H1 (cell line): ENCODE measurements around the gene ST6GALNAC3. TPM values are rescaled to one million over a fixed set of nuclear protein-coding genes. Genes with fewer than 3 reads are reported as not detected.

Experiments
- CTCF ChIA-PET: fragments of 300-600 bp; sonication (Branson Sonifier 250); formaldehyde crosslinking; loops from one replicate; lab custom pipeline; 2021; ENCODE audit not compliant: partially characterized antibody; lab: Charles Lee
- POLR2A ChIA-PET: fragments of 300-600 bp; sonication (Branson Sonifier 250); formaldehyde crosslinking; loops from one replicate; lab custom pipeline; 2021; ENCODE audit warnings: inconsistent platforms; ENCODE audit not compliant: partially characterized antibody; lab: Charles Lee
- DNase-seq, 2 experiments: peaks; one replicate each; pipeline versions ENCODE4 v3.0.0 to v3.0.0-alpha.2; 2010 to 2022; ENCODE audit warnings: low spot score in 2 of 2, low read depth in 1 of 2, mixed read lengths in 1 of 2
- FAIRE-seq: peaks from 2 replicates; lab custom pipeline; 2011; peaks lifted over from hg19 to GRCh38; lab: Jason Lieb, UNC
- H2AFZ ChIP-seq: 2 replicates; pipeline ENCODE4 v1.8.1; 2012; ENCODE audit warnings: low read length, inconsistent platforms
- H2AK5ac ChIP-seq: 2 replicates; pipeline ENCODE4 v1.6.1; 2013; ENCODE audit warnings: low read depth, low read length
- H2BK120ac ChIP-seq: replicated peaks from 2 replicates; pipeline ENCODE3; 2013; ENCODE audit warnings: low read depth, low read length, inconsistent platforms
- H2BK12ac ChIP-seq: 2 replicates; pipeline ENCODE4 v1.6.1; 2013; ENCODE audit warnings: low read depth, low read length
- H2BK15ac ChIP-seq: 2 replicates; pipeline ENCODE4 v1.6.1; 2013; ENCODE audit warnings: low read length
- H2BK20ac ChIP-seq: 2 replicates; pipeline ENCODE4 v1.6.1; 2013; ENCODE audit warnings: low read length
- H2BK5ac ChIP-seq: 2 replicates; pipeline ENCODE4 v1.6.1; 2013; ENCODE audit warnings: low read depth, low read length
- H3K14ac ChIP-seq: 2 replicates; pipeline ENCODE4 v1.6.1; 2013; ENCODE audit warnings: inconsistent platforms; ENCODE audit not compliant: insufficient read length
- H3K18ac ChIP-seq: 2 replicates; pipeline ENCODE4 v1.6.1; 2013; ENCODE audit warnings: low read length; ENCODE audit errors: extremely low read depth
- H3K23ac ChIP-seq: 2 replicates; pipeline ENCODE4 v1.6.1; 2013; ENCODE audit warnings: inconsistent platforms; ENCODE audit not compliant: insufficient read length
- H3K23me2 ChIP-seq: 2 replicates; pipeline ENCODE4 v1.6.1; 2013; ENCODE audit warnings: low read depth, low read length
- H3K27ac ChIP-seq: 2 replicates; pipeline ENCODE4 v1.6.1; 2011; ENCODE audit warnings: low read depth, low read length, inconsistent platforms
- H3K27me3 ChIP-seq, 4 experiments: replicated peaks in 1 of 4; 1 replicate in 1 of 4; 2 replicates in 3 of 4; pipeline versions ENCODE4 v1.6.1 to v1.8.1; 2011 to 2013; ENCODE audit warnings: low read length in 3 of 4, mild to moderate bottlenecking in 3 of 4, inconsistent platforms in 2 of 4, mixed read lengths in 2 of 4, moderate library complexity in 1 of 4; ENCODE audit not compliant: control insufficient read depth in 3 of 4, insufficient read depth in 3 of 4; ENCODE audit errors: extremely low read depth in 1 of 4
- H3K36me3 ChIP-seq, 4 experiments: 2 replicates each; pipeline versions ENCODE4 v1.6.1 to v1.8.1; 2011 to 2013; ENCODE audit warnings: mild to moderate bottlenecking in 4 of 4, low read length in 3 of 4, moderate library complexity in 2 of 4, control low read depth in 1 of 4, inconsistent platforms in 1 of 4; ENCODE audit not compliant: insufficient read depth in 4 of 4, control insufficient read depth in 2 of 4
- H3K4ac ChIP-seq: replicated peaks from 2 replicates; pipeline ENCODE3; 2013; ENCODE audit warnings: low read length, low read depth, mixed read lengths, inconsistent platforms; ENCODE audit not compliant: insufficient read length
- H3K4me1 ChIP-seq, 4 experiments: replicated peaks in 1 of 4; 1 replicate in 1 of 4; 2 replicates in 3 of 4; pipeline versions ENCODE4 v1.6.1 to v1.8.1; 2011 to 2013; ENCODE audit warnings: low read length in 3 of 4, inconsistent platforms in 2 of 4, mixed read lengths in 1 of 4; ENCODE audit not compliant: insufficient read depth in 4 of 4, control insufficient read depth in 3 of 4
- H3K4me2 ChIP-seq, 2 experiments: 2 replicates each; pipeline versions ENCODE4 v1.6.1 to v1.8.1; 2011 to 2013; ENCODE audit warnings: low read depth in 2 of 2, low read length in 2 of 2, control low read depth in 1 of 2, inconsistent platforms in 1 of 2, mild to moderate bottlenecking in 1 of 2; ENCODE audit not compliant: insufficient read depth in 1 of 2
- H3K4me3 ChIP-seq, 4 experiments: fragments of 200-600, 300-600 bp in 1 of 4; sonication (generic), shearing (Covaris generic), sonication (Bioruptor Twin) in 1 of 4; 2 replicates each; pipeline versions ENCODE4 v1.5.1 to v1.8.1; 2011 to 2016; ENCODE audit warnings: low read length in 4 of 4, low read depth in 3 of 4, control low read depth in 2 of 4, inconsistent platforms in 2 of 4, mild to moderate bottlenecking in 2 of 4, mixed read lengths in 1 of 4, moderate library complexity in 1 of 4; ENCODE audit not compliant: insufficient read depth in 2 of 4; ENCODE audit errors: extremely low read depth in 1 of 4
- H3K56ac ChIP-seq: replicated peaks from 2 replicates; pipeline ENCODE3; 2013; ENCODE audit warnings: low read depth, mild to moderate bottlenecking, mixed read lengths, low read length, inconsistent platforms; ENCODE audit not compliant: insufficient read length
- H3K79me1 ChIP-seq: 2 replicates; pipeline ENCODE4 v1.6.1; 2013; ENCODE audit warnings: low read depth, low read length, control low read depth
- H3K79me2 ChIP-seq, 2 experiments: 2 replicates each; pipeline versions ENCODE4 v1.6.1 to v1.8.1; 2012 to 2013; ENCODE audit warnings: low read length in 2 of 2, mild to moderate bottlenecking in 2 of 2, inconsistent platforms in 1 of 2; ENCODE audit not compliant: insufficient read depth in 2 of 2, control insufficient read depth in 1 of 2
- H3K9ac ChIP-seq, 4 experiments: replicated peaks in 1 of 4; 1 replicate in 1 of 4; 2 replicates in 3 of 4; pipeline versions ENCODE4 v1.6.1 to v1.8.1; 2011 to 2013; ENCODE audit warnings: low read depth in 3 of 4, low read length in 3 of 4, control low read depth in 2 of 4, mild to moderate bottlenecking in 2 of 4, moderate library complexity in 2 of 4, inconsistent platforms in 1 of 4; ENCODE audit errors: extremely low read depth in 1 of 4
- H3K9me3 ChIP-seq, 2 experiments: 2 replicates each; pipeline versions ENCODE4 v1.6.1 to v1.8.1; 2012 to 2013; ENCODE audit warnings: mild to moderate bottlenecking in 2 of 2, moderate library complexity in 2 of 2, control low read depth in 1 of 2, inconsistent platforms in 1 of 2, low read depth in 1 of 2, low read length in 1 of 2, mixed read lengths in 1 of 2; ENCODE audit not compliant: insufficient read depth in 2 of 2
- H4K20me1 ChIP-seq, 2 experiments: replicated peaks in 1 of 2; 2 replicates each; pipeline versions ENCODE3 to v1.8.1; 2011 to 2013; ENCODE audit warnings: inconsistent platforms in 2 of 2, low read length in 2 of 2, mild to moderate bottlenecking in 1 of 2; ENCODE audit not compliant: insufficient read depth in 2 of 2, control insufficient read depth in 1 of 2
- H4K5ac ChIP-seq: 2 replicates; pipeline ENCODE4 v1.6.1; 2013; ENCODE audit warnings: low read length, low read depth, mixed read lengths, inconsistent platforms; ENCODE audit not compliant: insufficient read length
- H4K8ac ChIP-seq: 2 replicates; pipeline ENCODE4 v1.8.0; 2013; ENCODE audit warnings: mild to moderate bottlenecking, moderate library complexity, low read length, inconsistent platforms; ENCODE audit not compliant: insufficient read depth; ENCODE audit errors: extremely low read depth
- H4K91ac ChIP-seq: replicated peaks from 2 replicates; pipeline ENCODE3; 2013; ENCODE audit warnings: low read length, mixed read lengths, inconsistent platforms; ENCODE audit not compliant: insufficient read length
- EZH2 ChIP-seq: fragments of 200-600 bp; sonication (generic); IDR thresholded peaks from 2 replicates; pipeline ENCODE4 v1.7.1; 2012; ENCODE audit warnings: low read depth, mild to moderate bottlenecking, moderate library complexity, low read length, inconsistent platforms; ENCODE audit not compliant: severe bottlenecking
- JUND ChIP-seq: IDR thresholded peaks from 2 replicates; pipeline ENCODE4 v1.6.1; 2011; ENCODE audit warnings: mild to moderate bottlenecking, improper control_type of control experiment, low read length
- SP4 ChIP-seq: IDR thresholded peaks from 2 replicates; pipeline ENCODE4 v1.6.1; 2012; ENCODE audit warnings: low read length, inconsistent platforms
- TCF12 ChIP-seq: IDR thresholded peaks from 2 replicates; pipeline ENCODE4 v1.6.1; 2011; ENCODE audit warnings: low read depth, mild to moderate bottlenecking, low read length
- YY1 ChIP-seq: IDR thresholded peaks from 2 replicates; pipeline ENCODE4 v1.6.1; 2011; ENCODE audit warnings: low read depth, mild to moderate bottlenecking, low read length
- WGBS, 2 experiments: shearing (Covaris generic) in 1 of 2; methylation state at CpG; one replicate each; pipeline versions ENCODE4 v1.1.6 to v1.1.7; 2013 to 2015; ENCODE audit warnings: low lambda C conversion rate in 2 of 2, mixed read lengths in 2 of 2, inconsistent platforms in 1 of 2, low coverage in 1 of 2, missing lambda C conversion rate in 1 of 2; ENCODE audit not compliant: insufficient replicate concordance in 2 of 2, insufficient coverage in 1 of 2, insufficient read length in 1 of 2; ENCODE audit errors: extremely low coverage in 1 of 2, missing lambda C conversion rate in 1 of 2; 5-methylcytosine and 5-hydroxymethylcytosine counted together
- polyA plus RNA-seq, 7 experiments: library from polyadenylated mRNA; depleted of rRNA in 3 of 7; stranded (reverse) in 5 of 7; unstranded in 2 of 7; fragments of >200 nt in 5 of 7; fragments of 200-250 nt in 2 of 7; gene quantifications; 1 replicate in 5 of 7; 2 replicates in 1 of 7; 4 replicates in 1 of 7; pipeline versions ENCODE4 v1.2.1 to v1.2.3, GENCODE V29; 2011 to 2013; ENCODE audit warnings: missing spikeins in 2 of 7, mixed read lengths in 2 of 7
- total RNA-seq: library from RNA; stranded (reverse); fragmentation: NEBNext Ultra II Directional; extraction: Animal tissue kit (Norgen Biotek cat#: 25700); gene quantifications from 2 replicates; pipeline ENCODE4 v1.2.1, GENCODE V29; 2021

The ST6GALNAC3 gene
- total and polyA plus RNA-seq, 2 of the 8 experiments (the other 6 are each of a cell fraction or from before 2014, with no cell fraction given), result 4.9 to 19.0 TPM

- 82% methylated on average over 3 of the region's 3 CpGs; no CpG with 5 or more reads in 1 of the 2 experiments for WGBS, 2 experiments
- no peak overlapping the region for H3K56ac ChIP-seq
- H4K8ac ChIP-seq, result no peak overlapping the region
- no peak overlapping the region for H3K9ac ChIP-seq
- no peak overlapping the region for H2BK5ac ChIP-seq
- H2BK12ac ChIP-seq, result no peak overlapping the region
- no peak overlapping the region for H2AFZ ChIP-seq
- H2BK15ac ChIP-seq, result no peak overlapping the region
- H2AK5ac ChIP-seq, result no peak overlapping the region
- H3K36me3 ChIP-seq, result no peaks in the 10 kb centered on the region
- H2BK20ac ChIP-seq, result no peak overlapping the region
- H3K27me3 ChIP-seq, result no peaks in the 10 kb centered on the region
- FAIRE-seq, result no peak
- no peak overlapping the region for H3K4me3 ChIP-seq
- no peaks in the 10 kb centered on the region for H3K4me1 ChIP-seq
- H3K18ac ChIP-seq, result no peak overlapping the region
- H2BK120ac ChIP-seq, result no peak overlapping the region
- no peak for TF ChIP-seq EZH2
- no peak for TF ChIP-seq TCF12
- TF ChIP-seq SP4, result no peak
- TF ChIP-seq JUND, result no peak
- no peak for TF ChIP-seq YY1
- H3K23me2 ChIP-seq, result no peaks in the 10 kb centered on the region
- no peaks in the 10 kb centered on the region; the same call in 1 of the 2 replicates for H3K79me1 ChIP-seq
- H3K79me2 ChIP-seq, result 0 out of 4 replicates have a peak, but pooled peaks cover 0 to 2% of the 10 kb centered on the region in 2 experiments
- H3K27ac ChIP-seq, result no peak overlapping the region; the same call in 1 of the 2 replicates
- DNase-seq, result no peak
- H4K91ac ChIP-seq, result no peak overlapping the region
- CTCF ChIA-PET, result interaction anchor here (1.1 kb wide), 1 partner anchor 112 kb away, joined by 3 read pairs; no protein-coding TSS in a partner anchor
- POLR2A ChIA-PET, result no interaction called here
- H3K23ac ChIP-seq, result no peak overlapping the region
- H3K9me3 ChIP-seq, result no peaks in the 10 kb centered on the region
- no peak overlapping the region for H3K4me2 ChIP-seq
- H4K20me1 ChIP-seq, result no peaks in the 10 kb centered on the region
- no peak overlapping the region for H4K5ac ChIP-seq
- no peak overlapping the region for H3K14ac ChIP-seq
- no peak overlapping the region for H3K4ac ChIP-seq
Observed at GRCh38 chr1:76219366-76219818, 144.8 kb downstream of the ST6GALNAC3 start.
